Left lung (tissue), 10 donors: Measurements from ENCODE around the gene ALDOC. TPM values are rescaled to one million over a fixed set of nuclear protein-coding genes. Genes with fewer than 3 reads are reported as not detected.

Experiments
- ATAC-seq: fragments of 200-7000 bp; cut with Tn5 transposase; one replicate; pipeline ENCODE4 v1.9.1; 2020; ENCODE audit warnings: moderate library complexity
- DNase-seq, 4 donors: peaks; one replicate each; pipeline ENCODE4 v3.0.0-alpha.2; 2013 to 2020
- H3K27ac ChIP-seq, 2 donors: fragments of 200-600 bp; sonication (generic) in 1 of 2; one replicate each; pipeline versions ENCODE4 v1.5.0 to v1.8.0; 2020 to 2021
- H3K27me3 ChIP-seq, 2 donors: fragments of 200-600 bp; sonication (generic) in 1 of 2; one replicate each; pipeline versions ENCODE4 v1.5.0 to v1.8.0; 2020 to 2021
- H3K36me3 ChIP-seq, 2 donors: fragments of 200-600 bp; sonication (generic) in 1 of 2; one replicate each; pipeline versions ENCODE4 v1.5.0 to v1.8.0; 2020 to 2021
- H3K4me1 ChIP-seq, 2 donors: fragments of 200-600 bp; one replicate each; pipeline ENCODE4 v1.8.0; 2021
- H3K4me3 ChIP-seq, 2 donors: fragments of 200-600 bp; sonication (generic) in 1 of 2; one replicate each; pipeline versions ENCODE4 v1.5.0 to v1.8.0; 2020 to 2021; ENCODE audit warnings: mild to moderate bottlenecking in 1 of 2
- H3K9me3 ChIP-seq, 2 donors: fragments of 200-600 bp; sonication (generic) in 1 of 2; one replicate each; pipeline versions ENCODE4 v1.5.0 to v1.8.0; 2020 to 2021
- CTCF ChIP-seq, 2 donors: fragments of 200-600 bp; sonication (generic) in 1 of 2; IDR thresholded peaks; one replicate each; pipeline versions ENCODE4 v1.5.0 to v1.8.0; 2021; ENCODE audit warnings: antibody characterized with exemption in 2 of 2
- intact Hi-C, 2 donors: fragments of 100-400 bp; cut with DNase I; formaldehyde crosslinking; loops; one replicate each; pipeline versions ENCODE4 v1.11.2 to v1.14.2; 2022
- polyA plus RNA-seq, 6 donors: library from polyadenylated mRNA; unstranded; fragments of 120-200 nt; gene quantifications; one replicate each; pipeline ENCODE4 v1.2.1, GENCODE V29; 2013; ENCODE audit not compliant: insufficient read length in 6 of 6
- total RNA-seq, 2 donors: library from RNA; stranded (reverse); fragmentation: NEBNext Ultra II Directional; extraction: Animal tissue kit (Norgen Biotek cat#: 25700); gene quantifications; one replicate each; pipeline ENCODE4 v1.2.1, GENCODE V29; 2021
- donor health status: DM: no; HTN: yes; CAD: no.
- donor health status: DM: no; HTN: no; CAD: no.

The ALDOC gene
- total and polyA plus RNA-seq, 8 donors: 10.9 to 25.5 (median 18.6) TPM

GRCh38 chr17:28528327-28529012 is 48.2 kb downstream of the ALDOC start:
- ATAC-seq: peak; percentile 64
- intact Hi-C loops: no loop called here
- DNase-seq: peak in 1 of 4 donors; percentile 65
- no peak for TF ChIP-seq CTCF (IDR thresholded peaks at IDR 0.05)
- Histone ChIP-seq H3K27me3 (no peaks in the 10 kb centered on the region), H3K4me1 (no peaks in the 10 kb centered on the region), H3K9me3 (no peaks in the 10 kb centered on the region), H3K27ac (peak overlapping the region; percentile 33 to 45), H3K4me3 (no peak overlapping the region), H3K36me3 (no peaks in the 10 kb centered on the region)

- H3K36me3 ChIP-seq: no peaks in the 10 kb centered on the region
- ATAC-seq (peak; percentile 69), DNase-seq (peak in 2 of 4 donors; percentile 75 to 86)
- H3K27me3 ChIP-seq: no peaks in the 10 kb centered on the region
- H3K4me3 ChIP-seq: no peak overlapping the region
- no peaks in the 10 kb centered on the region for H3K4me1 ChIP-seq
- no peaks in the 10 kb centered on the region for H3K9me3 ChIP-seq
- intact Hi-C loops: no loop called here
- peak overlapping the region; percentile 33 to 45 for H3K27ac ChIP-seq
- TF ChIP-seq CTCF (IDR thresholded peaks at IDR 0.05): no peak
Measured at GRCh38 chr17:28527859-28528258, 48.8 kb downstream of the ALDOC start.

- H3K36me3 ChIP-seq: no peaks in the 10 kb centered on the region
- H3K27ac ChIP-seq: peak overlapping the region; percentile 33 to 45
- no peak for ATAC-seq
- intact Hi-C loops: no loop called here
- no peaks in the 10 kb centered on the region for H3K9me3 ChIP-seq
- H3K27me3 ChIP-seq: no peaks in the 10 kb centered on the region
- H3K4me1 ChIP-seq: no peaks in the 10 kb centered on the region
- H3K4me3 ChIP-seq: no peak overlapping the region
- DNase-seq: no peak
- TF ChIP-seq CTCF (IDR thresholded peaks at IDR 0.05): no peak
Measured at GRCh38 chr17:28527181-28527681, 49.5 kb downstream of the ALDOC start.

- no peak for TF ChIP-seq CTCF (IDR thresholded peaks at IDR 0.05)
- H3K4me1 ChIP-seq: no peaks in the 10 kb centered on the region
- H3K27ac ChIP-seq: no peak overlapping the region
- no peak overlapping the region for H3K4me3 ChIP-seq
- intact Hi-C loops: no loop called here
- no peak for DNase-seq
- ATAC-seq: no peak
- H3K9me3 ChIP-seq: no peaks in the 10 kb centered on the region
- no peaks in the 10 kb centered on the region for H3K36me3 ChIP-seq
- no peaks in the 10 kb centered on the region for H3K27me3 ChIP-seq
Measured at GRCh38 chr17:28526381-28526780, 50.3 kb downstream of the ALDOC start.

GRCh38 chr17:28524476-28525424 is 51.9 kb downstream of the ALDOC start:
- no peaks in the 10 kb centered on the region for H3K36me3 ChIP-seq
- no peak overlapping the region for H3K4me3 ChIP-seq
- peak overlapping the region; percentile 42 to 65 for H3K27ac ChIP-seq
- peak; percentile 78 for ATAC-seq
- TF ChIP-seq CTCF (IDR thresholded peaks at IDR 0.05): no peak
- no peaks in the 10 kb centered on the region for H3K4me1 ChIP-seq
- no peaks in the 10 kb centered on the region for H3K9me3 ChIP-seq
- H3K27me3 ChIP-seq: no peaks in the 10 kb centered on the region
- peak; percentile 16 to 80 (median 75) for DNase-seq
- intact Hi-C loops: no loop called here
